Measurements from ENCODE around the gene IKZF1. TPM values are rescaled to one million over a fixed set of nuclear protein-coding genes. Genes with fewer than 3 reads are reported as not detected.

IKZF1 gene
- total and polyA plus RNA-seq, 4 donors = 4.0 to 37.8 (median 18.5) TPM

- no peak overlapping the region for H3K4me3 ChIP-seq
- peaks cover 0 to 2% (median 0%) of the 10 kb centered on the region in 4 donors for H3K9me3 ChIP-seq (ENCODE audit: control insufficient read depth in 4 of 4, insufficient read depth in 3 of 4, low read length in 3 of 4)
- DNase-seq = no peak
- WGBS, 2 donors = 64 to 73% methylated on average over 9 of the region's 9 CpGs
- no peaks in the 10 kb centered on the region for H3K4me1 ChIP-seq (ENCODE audit: control insufficient read depth in 5 of 5, insufficient read depth in 5 of 5, low read length in 5 of 5)
- H3K27ac ChIP-seq (ENCODE audit: low read depth in 1 of 2, low read length in 1 of 2) = no peak overlapping the region
- H3K9ac ChIP-seq (ENCODE audit: insufficient read depth in 1 of 2, low read length in 2 of 2) = no peak overlapping the region
- ATAC-seq (ENCODE audit: insufficient read depth, low FRiP score) = no peak
- no peak for TF ChIP-seq CTCF (IDR thresholded peaks at IDR 0.05; ENCODE audit: control extremely low read depth, extremely low read depth)
- no peaks in the 10 kb centered on the region for H3K36me3 ChIP-seq (ENCODE audit: control insufficient read depth in 4 of 4, insufficient read depth in 4 of 4, low read length in 4 of 4)
- peaks cover 0 to 10% (median 7%) of the 10 kb centered on the region in 3 donors for H3K27me3 ChIP-seq (ENCODE audit: control insufficient read depth in 3 of 3, insufficient read depth in 3 of 3, low read length in 2 of 3)
These were observed 89.2 kb downstream of the IKZF1 start for GRCh38 chr7:50393547-50394252.

- ATAC-seq (ENCODE audit: insufficient read depth, low FRiP score) (no peak), DNase-seq (no peak)
- Histone ChIP-seq H3K27ac (ENCODE audit: low read depth in 1 of 2, low read length in 1 of 2) (no peak overlapping the region), H3K27me3 (ENCODE audit: control insufficient read depth in 3 of 3, insufficient read depth in 3 of 3, low read length in 2 of 3) (peaks cover 0 to 15% (median 10%) of the 10 kb centered on the region in 3 donors), H3K9ac (ENCODE audit: insufficient read depth in 1 of 2, low read length in 2 of 2) (no peak overlapping the region), H3K4me3 (no peak overlapping the region), H3K9me3 (ENCODE audit: control insufficient read depth in 4 of 4, insufficient read depth in 3 of 4, low read length in 3 of 4) (peaks cover 0 to 2% (median 0%) of the 10 kb centered on the region in 4 donors), H3K36me3 (ENCODE audit: control insufficient read depth in 4 of 4, insufficient read depth in 4 of 4, low read length in 4 of 4) (no peaks in the 10 kb centered on the region), H3K4me1 (ENCODE audit: control insufficient read depth in 5 of 5, insufficient read depth in 5 of 5, low read length in 5 of 5) (no peaks in the 10 kb centered on the region)
- no peak for TF ChIP-seq CTCF (IDR thresholded peaks at IDR 0.05; ENCODE audit: control extremely low read depth, extremely low read depth)
- 85 to 93% methylated on average over 1 of the region's 1 CpG for WGBS, 2 donors
These were observed 89.8 kb downstream of the IKZF1 start for GRCh38 chr7:50394315-50394714.

- H3K4me1 ChIP-seq (ENCODE audit: control insufficient read depth in 5 of 5, insufficient read depth in 5 of 5, low read length in 5 of 5) = peaks cover 0 to 2% (median 0%) of the 10 kb centered on the region in 5 donors
- no peak overlapping the region for H3K27ac ChIP-seq (ENCODE audit: low read depth in 1 of 2, low read length in 1 of 2)
- no peak overlapping the region for H3K9ac ChIP-seq (ENCODE audit: insufficient read depth in 1 of 2, low read length in 2 of 2)
- peaks cover 0 to 7% (median 0%) of the 10 kb centered on the region in 4 donors for H3K9me3 ChIP-seq (ENCODE audit: control insufficient read depth in 4 of 4, insufficient read depth in 3 of 4, low read length in 3 of 4)
- ATAC-seq (ENCODE audit: insufficient read depth, low FRiP score) (no peak), DNase-seq (no peak)
- no peak for TF ChIP-seq CTCF (IDR thresholded peaks at IDR 0.05; ENCODE audit: control extremely low read depth, extremely low read depth)
- WGBS, 2 donors = 78 to 86% methylated on average over 2 of the region's 2 CpGs
- H3K27me3 ChIP-seq (ENCODE audit: control insufficient read depth in 3 of 3, insufficient read depth in 3 of 3, low read length in 2 of 3) = peaks cover 0 to 31% (median 30%) of the 10 kb centered on the region in 3 donors
- peaks cover 0 to 6% (median 0%) of the 10 kb centered on the region in 4 donors for H3K36me3 ChIP-seq (ENCODE audit: control insufficient read depth in 4 of 4, insufficient read depth in 4 of 4, low read length in 4 of 4)
- H3K4me3 ChIP-seq = no peak overlapping the region
These were observed 92.3 kb downstream of the IKZF1 start for GRCh38 chr7:50396856-50397255.

Measured in lung (tissue), 12 donors.